Fibroblast of the conjunctiva (primary cell): Measurements from ENCODE around the gene KCNA2.

Experiments
- DNase-seq: peaks from one replicate; pipeline ENCODE4 v3.0.0-alpha.2; 2010; ENCODE audit warnings: low read depth

KCNA2 gene

GRCh38 chr1:110602466-110602865 lies 3.7 kb downstream of the KCNA2 start:
- DNase-seq, result no peak

- no peak for DNase-seq
Observed at GRCh38 chr1:110601332-110601731, 4.8 kb downstream of the KCNA2 start.

GRCh38 chr1:110600716-110601115 lies 5.4 kb downstream of the KCNA2 start:
- no peak for DNase-seq

- no peak for DNase-seq
Observed at GRCh38 chr1:110597966-110598365, 8.2 kb downstream of the KCNA2 start.

GRCh38 chr1:110596312-110596711 lies 9.8 kb downstream of the KCNA2 start:
- no peak for DNase-seq

- DNase-seq, result no peak
Observed at GRCh38 chr1:110595353-110595710, 10.8 kb downstream of the KCNA2 start.

GRCh38 chr1:110594456-110595352 lies 11.5 kb downstream of the KCNA2 start:
- DNase-seq, result no peak

- no peak for DNase-seq
Observed at GRCh38 chr1:110593902-110594301, 12.3 kb downstream of the KCNA2 start.

- DNase-seq, result no peak
Observed at GRCh38 chr1:110591956-110592355, 14.2 kb downstream of the KCNA2 start.

GRCh38 chr1:110588991-110589390 lies 17.2 kb downstream of the KCNA2 start:
- DNase-seq, result no peak

- DNase-seq, result no peak
Observed at GRCh38 chr1:110588486-110588885, 17.7 kb downstream of the KCNA2 start.

GRCh38 chr1:110587906-110588305 lies 18.3 kb downstream of the KCNA2 start:
- DNase-seq, result no peak

- no peak for DNase-seq
Observed at GRCh38 chr1:110585481-110585880, 20.7 kb downstream of the KCNA2 start.

- no peak for DNase-seq
Observed at GRCh38 chr1:110584045-110584444, 22.1 kb downstream of the KCNA2 start.

GRCh38 chr1:110583505-110583904 lies 22.7 kb downstream of the KCNA2 start:
- DNase-seq, result no peak

- DNase-seq, result no peak
Observed at GRCh38 chr1:110582378-110582777, 23.8 kb downstream of the KCNA2 start.

- DNase-seq, result no peak
Observed at GRCh38 chr1:110581682-110582145, 24.4 kb downstream of the KCNA2 start.

GRCh38 chr1:110580244-110580643 lies 25.9 kb downstream of the KCNA2 start:
- no peak for DNase-seq

GRCh38 chr1:110579460-110579859 lies 26.7 kb downstream of the KCNA2 start:
- DNase-seq, result no peak

GRCh38 chr1:110576441-110576840 lies 29.7 kb downstream of the KCNA2 start:
- DNase-seq, result no peak

- DNase-seq, result no peak
Observed at GRCh38 chr1:110573314-110573713, 32.8 kb downstream of the KCNA2 start.

- no peak for DNase-seq
Observed at GRCh38 chr1:110572751-110573150, 33.4 kb downstream of the KCNA2 start.

GRCh38 chr1:110570901-110571300 lies 35.3 kb downstream of the KCNA2 start:
- no peak for DNase-seq

GRCh38 chr1:110570307-110570706 lies 35.9 kb downstream of the KCNA2 start:
- DNase-seq, result no peak
